ENCODE data around the gene TBCD. TPM values are rescaled to one million over a fixed set of nuclear protein-coding genes. Genes with fewer than 3 reads are reported as not detected.

The TBCD gene
- total and polyA plus RNA-seq, 9 of the 15 experiments (the other 6 are each of a cell fraction or from before 2014, with no cell fraction given) = 8.9 to 98.5 (median 28.0) TPM

DNA sequence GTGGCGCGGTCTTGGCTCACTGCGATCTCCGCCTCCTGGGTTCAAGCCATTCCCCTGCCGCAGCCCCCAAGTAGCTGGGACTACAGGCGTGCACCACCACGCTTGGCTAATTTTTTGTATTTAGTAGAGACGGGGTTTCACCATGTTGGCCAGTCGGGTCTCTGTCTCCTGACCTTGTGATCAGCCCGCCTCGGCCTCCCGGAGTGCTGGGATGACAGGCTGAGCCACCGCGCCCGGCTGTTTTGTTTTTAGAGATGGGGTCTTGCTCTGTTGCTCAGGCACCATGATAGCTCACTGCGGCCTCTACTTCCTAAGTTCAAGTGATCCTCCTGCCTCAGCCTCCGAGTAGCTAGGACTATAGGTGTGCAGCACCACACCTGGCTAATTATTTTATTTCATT is 60.7 kb downstream of the TBCD start (continued):
- TF ChIP-seq, protein P1, sequence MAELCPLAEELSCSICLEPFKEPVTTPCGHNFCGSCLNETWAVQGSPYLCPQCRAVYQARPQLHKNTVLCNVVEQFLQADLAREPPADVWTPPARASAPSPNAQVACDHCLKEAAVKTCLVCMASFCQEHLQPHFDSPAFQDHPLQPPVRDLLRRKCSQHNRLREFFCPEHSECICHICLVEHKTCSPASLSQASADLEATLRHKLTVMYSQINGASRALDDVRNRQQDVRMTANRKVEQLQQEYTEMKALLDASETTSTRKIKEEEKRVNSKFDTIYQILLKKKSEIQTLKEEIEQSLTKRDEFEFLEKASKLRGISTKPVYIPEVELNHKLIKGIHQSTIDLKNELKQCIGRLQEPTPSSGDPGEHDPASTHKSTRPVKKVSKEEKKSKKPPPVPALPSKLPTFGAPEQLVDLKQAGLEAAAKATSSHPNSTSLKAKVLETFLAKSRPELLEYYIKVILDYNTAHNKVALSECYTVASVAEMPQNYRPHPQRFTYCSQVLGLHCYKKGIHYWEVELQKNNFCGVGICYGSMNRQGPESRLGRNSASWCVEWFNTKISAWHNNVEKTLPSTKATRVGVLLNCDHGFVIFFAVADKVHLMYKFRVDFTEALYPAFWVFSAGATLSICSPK (IDR thresholded peaks at IDR 0.05; ENCODE audit: borderline replicate concordance) = no peak
- TF ChIP-seq CREBBP (IDR thresholded peaks at IDR 0.05; ENCODE audit: low read depth, low read length) (no peak), MCM7 (IDR thresholded peaks at IDR 0.05) (no peak), NCOA2 (IDR thresholded peaks at IDR 0.05; ENCODE audit: partially characterized antibody in 2 of 2) (no peak), ZNF134 (CRISPR knock-in tag; conservative IDR thresholded peaks at IDR 0.05) (no peak)
- TF ChIP-seq, protein P2, sequence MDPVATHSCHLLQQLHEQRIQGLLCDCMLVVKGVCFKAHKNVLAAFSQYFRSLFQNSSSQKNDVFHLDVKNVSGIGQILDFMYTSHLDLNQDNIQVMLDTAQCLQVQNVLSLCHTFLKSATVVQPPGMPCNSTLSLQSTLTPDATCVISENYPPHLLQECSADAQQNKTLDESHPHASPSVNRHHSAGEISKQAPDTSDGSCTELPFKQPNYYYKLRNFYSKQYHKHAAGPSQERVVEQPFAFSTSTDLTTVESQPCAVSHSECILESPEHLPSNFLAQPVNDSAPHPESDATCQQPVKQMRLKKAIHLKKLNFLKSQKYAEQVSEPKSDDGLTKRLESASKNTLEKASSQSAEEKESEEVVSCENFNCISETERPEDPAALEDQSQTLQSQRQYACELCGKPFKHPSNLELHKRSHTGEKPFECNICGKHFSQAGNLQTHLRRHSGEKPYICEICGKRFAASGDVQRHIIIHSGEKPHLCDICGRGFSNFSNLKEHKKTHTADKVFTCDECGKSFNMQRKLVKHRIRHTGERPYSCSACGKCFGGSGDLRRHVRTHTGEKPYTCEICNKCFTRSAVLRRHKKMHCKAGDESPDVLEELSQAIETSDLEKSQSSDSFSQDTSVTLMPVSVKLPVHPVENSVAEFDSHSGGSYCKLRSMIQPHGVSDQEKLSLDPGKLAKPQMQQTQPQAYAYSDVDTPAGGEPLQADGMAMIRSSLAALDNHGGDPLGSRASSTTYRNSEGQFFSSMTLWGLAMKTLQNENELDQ (CRISPR knock-in tag; IDR thresholded peaks at IDR 0.05; ENCODE audit: borderline replicate concordance) = no peak
- TF ChIP-seq, protein P3, sequence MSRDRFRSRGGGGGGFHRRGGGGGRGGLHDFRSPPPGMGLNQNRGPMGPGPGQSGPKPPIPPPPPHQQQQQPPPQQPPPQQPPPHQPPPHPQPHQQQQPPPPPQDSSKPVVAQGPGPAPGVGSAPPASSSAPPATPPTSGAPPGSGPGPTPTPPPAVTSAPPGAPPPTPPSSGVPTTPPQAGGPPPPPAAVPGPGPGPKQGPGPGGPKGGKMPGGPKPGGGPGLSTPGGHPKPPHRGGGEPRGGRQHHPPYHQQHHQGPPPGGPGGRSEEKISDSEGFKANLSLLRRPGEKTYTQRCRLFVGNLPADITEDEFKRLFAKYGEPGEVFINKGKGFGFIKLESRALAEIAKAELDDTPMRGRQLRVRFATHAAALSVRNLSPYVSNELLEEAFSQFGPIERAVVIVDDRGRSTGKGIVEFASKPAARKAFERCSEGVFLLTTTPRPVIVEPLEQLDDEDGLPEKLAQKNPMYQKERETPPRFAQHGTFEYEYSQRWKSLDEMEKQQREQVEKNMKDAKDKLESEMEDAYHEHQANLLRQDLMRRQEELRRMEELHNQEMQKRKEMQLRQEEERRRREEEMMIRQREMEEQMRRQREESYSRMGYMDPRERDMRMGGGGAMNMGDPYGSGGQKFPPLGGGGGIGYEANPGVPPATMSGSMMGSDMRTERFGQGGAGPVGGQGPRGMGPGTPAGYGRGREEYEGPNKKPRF (IDR thresholded peaks at IDR 0.05; ENCODE audit: low read depth, low read length) = no peak
- TF ChIP-seq, protein P4, sequence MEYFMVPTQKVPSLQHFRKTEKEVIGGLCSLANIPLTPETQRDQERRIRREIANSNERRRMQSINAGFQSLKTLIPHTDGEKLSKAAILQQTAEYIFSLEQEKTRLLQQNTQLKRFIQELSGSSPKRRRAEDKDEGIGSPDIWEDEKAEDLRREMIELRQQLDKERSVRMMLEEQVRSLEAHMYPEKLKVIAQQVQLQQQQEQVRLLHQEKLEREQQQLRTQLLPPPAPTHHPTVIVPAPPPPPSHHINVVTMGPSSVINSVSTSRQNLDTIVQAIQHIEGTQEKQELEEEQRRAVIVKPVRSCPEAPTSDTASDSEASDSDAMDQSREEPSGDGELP (CRISPR knock-in tag; IDR thresholded peaks at IDR 0.05; ENCODE audit: borderline replicate concordance) = no peak
